ENCODE data around the gene FBXL20.

GRCh38 chr17:39231591-39232551 is 169.6 kb downstream of the FBXL20 start:
- TF ChIP-seq, protein P1, sequence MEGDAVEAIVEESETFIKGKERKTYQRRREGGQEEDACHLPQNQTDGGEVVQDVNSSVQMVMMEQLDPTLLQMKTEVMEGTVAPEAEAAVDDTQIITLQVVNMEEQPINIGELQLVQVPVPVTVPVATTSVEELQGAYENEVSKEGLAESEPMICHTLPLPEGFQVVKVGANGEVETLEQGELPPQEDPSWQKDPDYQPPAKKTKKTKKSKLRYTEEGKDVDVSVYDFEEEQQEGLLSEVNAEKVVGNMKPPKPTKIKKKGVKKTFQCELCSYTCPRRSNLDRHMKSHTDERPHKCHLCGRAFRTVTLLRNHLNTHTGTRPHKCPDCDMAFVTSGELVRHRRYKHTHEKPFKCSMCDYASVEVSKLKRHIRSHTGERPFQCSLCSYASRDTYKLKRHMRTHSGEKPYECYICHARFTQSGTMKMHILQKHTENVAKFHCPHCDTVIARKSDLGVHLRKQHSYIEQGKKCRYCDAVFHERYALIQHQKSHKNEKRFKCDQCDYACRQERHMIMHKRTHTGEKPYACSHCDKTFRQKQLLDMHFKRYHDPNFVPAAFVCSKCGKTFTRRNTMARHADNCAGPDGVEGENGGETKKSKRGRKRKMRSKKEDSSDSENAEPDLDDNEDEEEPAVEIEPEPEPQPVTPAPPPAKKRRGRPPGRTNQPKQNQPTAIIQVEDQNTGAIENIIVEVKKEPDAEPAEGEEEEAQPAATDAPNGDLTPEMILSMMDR (IDR thresholded peaks at IDR 0.05), result peak; percentile 52 to 76 (median 64)
- no peak for TF ChIP-seq POLR2A (IDR thresholded peaks at IDR 0.05)
